ENCODE measurements around the gene SLC25A13. TPM values are rescaled to one million over a fixed set of nuclear protein-coding genes. Genes with fewer than 3 reads are reported as not detected.

Gene SLC25A13
- total and polyA plus RNA-seq, 2 of the 13 experiments (the other 11 are each of a cell fraction or from before 2014, with no cell fraction given) = 36.2 to 84.9 TPM

DNA sequence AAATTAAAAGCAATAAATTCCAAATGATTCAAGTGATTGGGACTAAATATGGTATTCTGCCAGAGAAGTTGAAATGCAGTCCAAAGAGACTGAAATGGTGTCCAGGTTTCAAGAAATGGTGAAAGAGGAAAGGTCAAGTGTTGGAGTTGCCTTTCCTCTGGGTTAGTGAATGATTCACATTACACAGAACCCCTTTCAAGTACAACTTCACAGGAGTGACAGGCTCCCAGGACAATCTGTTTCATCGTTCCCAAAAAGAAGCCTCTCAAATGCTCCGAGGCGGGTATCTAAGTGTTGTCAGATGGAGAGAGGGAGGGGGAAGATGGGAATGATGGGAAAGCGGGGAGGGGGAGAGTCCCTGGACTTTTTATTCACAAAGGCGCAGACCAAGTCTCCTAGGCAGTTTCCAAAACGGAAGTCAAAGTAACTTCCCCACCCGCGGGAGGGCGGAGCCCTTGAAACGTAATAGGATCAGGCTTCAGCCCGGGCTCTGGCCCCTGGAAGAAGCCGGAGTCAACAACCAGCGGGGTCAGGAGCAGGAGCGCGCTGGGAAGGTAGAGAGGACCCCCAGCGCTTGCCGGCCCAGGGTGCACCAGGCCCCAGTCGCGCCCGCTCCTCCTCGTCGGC, 754 bp downstream of the SLC25A13 start (continued):
- TF ChIP-seq NFIC (IDR thresholded peaks at IDR 0.05; ENCODE audit: low read length) (no peak), SALL1 (CRISPR knock-in tag; IDR thresholded peaks at IDR 0.05) (no peak), ZNF138 (CRISPR knock-in tag; IDR thresholded peaks at IDR 0.05; ENCODE audit: low read depth) (no peak), NR2F1 (CRISPR knock-in tag; IDR thresholded peaks at IDR 0.05) (peak in 1 of 2 experiments; percentile 24; a peak in 1 of 4 replicates), ZNF879 (CRISPR knock-in tag; IDR thresholded peaks at IDR 0.05) (no peak), HIVEP1 (CRISPR knock-in tag; IDR thresholded peaks at IDR 0.05) (no peak), PITX1 (CRISPR knock-in tag; IDR thresholded peaks at IDR 0.05) (peak; percentile 63), ETV5 (CRISPR knock-in tag; IDR thresholded peaks at IDR 0.05; ENCODE audit: borderline replicate concordance) (peak; percentile 71; the same call in 1 of the 2 replicates), HCFC1 (IDR thresholded peaks at IDR 0.05; ENCODE audit: low read depth, low read length) (no peak), NR3C1 (CRISPR knock-in tag; IDR thresholded peaks at IDR 0.05) (no peak)
- TF ChIP-seq, protein P1, sequence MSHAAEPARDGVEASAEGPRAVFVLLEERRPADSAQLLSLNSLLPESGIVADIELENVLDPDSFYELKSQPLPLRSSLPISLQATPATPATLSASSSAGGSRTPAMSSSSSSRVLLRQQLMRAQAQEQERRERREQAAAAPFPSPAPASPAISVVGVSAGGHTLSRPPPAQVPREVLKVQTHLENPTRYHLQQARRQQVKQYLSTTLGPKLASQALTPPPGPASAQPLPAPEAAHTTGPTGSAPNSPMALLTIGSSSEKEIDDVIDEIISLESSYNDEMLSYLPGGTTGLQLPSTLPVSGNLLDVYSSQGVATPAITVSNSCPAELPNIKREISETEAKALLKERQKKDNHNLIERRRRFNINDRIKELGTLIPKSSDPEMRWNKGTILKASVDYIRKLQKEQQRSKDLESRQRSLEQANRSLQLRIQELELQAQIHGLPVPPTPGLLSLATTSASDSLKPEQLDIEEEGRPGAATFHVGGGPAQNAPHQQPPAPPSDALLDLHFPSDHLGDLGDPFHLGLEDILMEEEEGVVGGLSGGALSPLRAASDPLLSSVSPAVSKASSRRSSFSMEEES (CRISPR knock-in tag; IDR thresholded peaks at IDR 0.05) = no peak
- TF ChIP-seq, protein P2, sequence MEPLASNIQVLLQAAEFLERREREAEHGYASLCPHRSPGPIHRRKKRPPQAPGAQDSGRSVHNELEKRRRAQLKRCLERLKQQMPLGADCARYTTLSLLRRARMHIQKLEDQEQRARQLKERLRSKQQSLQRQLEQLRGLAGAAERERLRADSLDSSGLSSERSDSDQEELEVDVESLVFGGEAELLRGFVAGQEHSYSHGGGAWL (CRISPR knock-in tag; IDR thresholded peaks at IDR 0.05) = no peak
- TF ChIP-seq, protein P3, sequence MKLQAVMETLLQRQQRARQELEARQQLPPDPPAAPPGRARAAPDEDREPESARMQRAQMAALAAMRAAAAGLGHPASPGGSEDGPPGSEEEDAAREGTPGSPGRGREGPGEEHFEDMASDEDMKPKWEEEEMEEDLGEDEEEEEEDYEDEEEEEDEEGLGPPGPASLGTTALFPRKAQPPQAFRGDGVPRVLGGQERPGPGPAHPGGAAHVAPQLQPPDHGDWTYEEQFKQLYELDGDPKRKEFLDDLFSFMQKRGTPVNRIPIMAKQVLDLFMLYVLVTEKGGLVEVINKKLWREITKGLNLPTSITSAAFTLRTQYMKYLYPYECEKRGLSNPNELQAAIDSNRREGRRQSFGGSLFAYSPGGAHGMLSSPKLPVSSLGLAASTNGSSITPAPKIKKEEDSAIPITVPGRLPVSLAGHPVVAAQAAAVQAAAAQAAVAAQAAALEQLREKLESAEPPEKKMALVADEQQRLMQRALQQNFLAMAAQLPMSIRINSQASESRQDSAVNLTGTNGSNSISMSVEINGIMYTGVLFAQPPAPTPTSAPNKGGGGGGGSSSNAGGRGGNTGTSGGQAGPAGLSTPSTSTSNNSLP (IDR thresholded peaks at IDR 0.05; ENCODE audit: low read depth, low read length) = no peak
- TF ChIP-seq, protein P4, sequence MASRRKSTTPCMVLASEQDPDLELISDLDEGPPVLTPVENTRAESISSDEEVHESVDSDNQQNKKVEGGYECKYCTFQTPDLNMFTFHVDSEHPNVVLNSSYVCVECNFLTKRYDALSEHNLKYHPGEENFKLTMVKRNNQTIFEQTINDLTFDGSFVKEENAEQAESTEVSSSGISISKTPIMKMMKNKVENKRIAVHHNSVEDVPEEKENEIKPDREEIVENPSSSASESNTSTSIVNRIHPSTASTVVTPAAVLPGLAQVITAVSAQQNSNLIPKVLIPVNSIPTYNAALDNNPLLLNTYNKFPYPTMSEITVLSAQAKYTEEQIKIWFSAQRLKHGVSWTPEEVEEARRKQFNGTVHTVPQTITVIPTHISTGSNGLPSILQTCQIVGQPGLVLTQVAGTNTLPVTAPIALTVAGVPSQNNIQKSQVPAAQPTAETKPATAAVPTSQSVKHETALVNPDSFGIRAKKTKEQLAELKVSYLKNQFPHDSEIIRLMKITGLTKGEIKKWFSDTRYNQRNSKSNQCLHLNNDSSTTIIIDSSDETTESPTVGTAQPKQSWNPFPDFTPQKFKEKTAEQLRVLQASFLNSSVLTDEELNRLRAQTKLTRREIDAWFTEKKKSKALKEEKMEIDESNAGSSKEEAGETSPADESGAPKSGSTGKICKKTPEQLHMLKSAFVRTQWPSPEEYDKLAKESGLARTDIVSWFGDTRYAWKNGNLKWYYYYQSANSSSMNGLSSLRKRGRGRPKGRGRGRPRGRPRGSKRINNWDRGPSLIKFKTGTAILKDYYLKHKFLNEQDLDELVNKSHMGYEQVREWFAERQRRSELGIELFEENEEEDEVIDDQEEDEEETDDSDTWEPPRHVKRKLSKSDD (CRISPR knock-in tag; IDR thresholded peaks at IDR 0.05; ENCODE audit: low read depth) = no peak
- TF ChIP-seq, protein P5, sequence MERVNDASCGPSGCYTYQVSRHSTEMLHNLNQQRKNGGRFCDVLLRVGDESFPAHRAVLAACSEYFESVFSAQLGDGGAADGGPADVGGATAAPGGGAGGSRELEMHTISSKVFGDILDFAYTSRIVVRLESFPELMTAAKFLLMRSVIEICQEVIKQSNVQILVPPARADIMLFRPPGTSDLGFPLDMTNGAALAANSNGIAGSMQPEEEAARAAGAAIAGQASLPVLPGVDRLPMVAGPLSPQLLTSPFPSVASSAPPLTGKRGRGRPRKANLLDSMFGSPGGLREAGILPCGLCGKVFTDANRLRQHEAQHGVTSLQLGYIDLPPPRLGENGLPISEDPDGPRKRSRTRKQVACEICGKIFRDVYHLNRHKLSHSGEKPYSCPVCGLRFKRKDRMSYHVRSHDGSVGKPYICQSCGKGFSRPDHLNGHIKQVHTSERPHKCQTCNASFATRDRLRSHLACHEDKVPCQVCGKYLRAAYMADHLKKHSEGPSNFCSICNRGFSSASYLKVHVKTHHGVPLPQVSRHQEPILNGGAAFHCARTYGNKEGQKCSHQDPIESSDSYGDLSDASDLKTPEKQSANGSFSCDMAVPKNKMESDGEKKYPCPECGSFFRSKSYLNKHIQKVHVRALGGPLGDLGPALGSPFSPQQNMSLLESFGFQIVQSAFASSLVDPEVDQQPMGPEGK (CRISPR knock-in tag; IDR thresholded peaks at IDR 0.05) = 0 out of 2 replicates have a peak, but pooled peaks have one; percentile 32
- TF ChIP-seq, protein P6, sequence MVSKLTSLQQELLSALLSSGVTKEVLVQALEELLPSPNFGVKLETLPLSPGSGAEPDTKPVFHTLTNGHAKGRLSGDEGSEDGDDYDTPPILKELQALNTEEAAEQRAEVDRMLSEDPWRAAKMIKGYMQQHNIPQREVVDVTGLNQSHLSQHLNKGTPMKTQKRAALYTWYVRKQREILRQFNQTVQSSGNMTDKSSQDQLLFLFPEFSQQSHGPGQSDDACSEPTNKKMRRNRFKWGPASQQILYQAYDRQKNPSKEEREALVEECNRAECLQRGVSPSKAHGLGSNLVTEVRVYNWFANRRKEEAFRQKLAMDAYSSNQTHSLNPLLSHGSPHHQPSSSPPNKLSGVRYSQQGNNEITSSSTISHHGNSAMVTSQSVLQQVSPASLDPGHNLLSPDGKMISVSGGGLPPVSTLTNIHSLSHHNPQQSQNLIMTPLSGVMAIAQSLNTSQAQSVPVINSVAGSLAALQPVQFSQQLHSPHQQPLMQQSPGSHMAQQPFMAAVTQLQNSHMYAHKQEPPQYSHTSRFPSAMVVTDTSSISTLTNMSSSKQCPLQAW (CRISPR knock-in tag; IDR thresholded peaks at IDR 0.05) = peak; percentile 87
- TF ChIP-seq, protein P7, sequence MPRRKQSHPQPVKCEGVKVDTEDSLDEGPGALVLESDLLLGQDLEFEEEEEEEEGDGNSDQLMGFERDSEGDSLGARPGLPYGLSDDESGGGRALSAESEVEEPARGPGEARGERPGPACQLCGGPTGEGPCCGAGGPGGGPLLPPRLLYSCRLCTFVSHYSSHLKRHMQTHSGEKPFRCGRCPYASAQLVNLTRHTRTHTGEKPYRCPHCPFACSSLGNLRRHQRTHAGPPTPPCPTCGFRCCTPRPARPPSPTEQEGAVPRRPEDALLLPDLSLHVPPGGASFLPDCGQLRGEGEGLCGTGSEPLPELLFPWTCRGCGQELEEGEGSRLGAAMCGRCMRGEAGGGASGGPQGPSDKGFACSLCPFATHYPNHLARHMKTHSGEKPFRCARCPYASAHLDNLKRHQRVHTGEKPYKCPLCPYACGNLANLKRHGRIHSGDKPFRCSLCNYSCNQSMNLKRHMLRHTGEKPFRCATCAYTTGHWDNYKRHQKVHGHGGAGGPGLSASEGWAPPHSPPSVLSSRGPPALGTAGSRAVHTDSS (CRISPR knock-in tag; conservative IDR thresholded peaks at IDR 0.05) = no peak
